Brain microvascular endothelial cell (primary cell): ENCODE measurements around the gene ARL13A.

Experiments
- DNase-seq: peaks from one replicate; pipeline ENCODE4 v3.0.0-alpha.2; 2020
- H3K27ac ChIP-seq: fragments of 250-450 bp; sonication (Bioruptor Pico); 2 replicates; pipeline ENCODE4 v1.5.1; 2020; ENCODE audit warnings: mild to moderate bottlenecking, moderate library complexity
- H3K27me3 ChIP-seq: fragments of 250-450 bp; sonication (Bioruptor Pico); replicated peaks from 2 replicates; pipeline ENCODE4 v1.5.1; 2020; ENCODE audit warnings: mild to moderate bottlenecking
- H3K36me3 ChIP-seq: fragments of 250-450 bp; sonication (Bioruptor Pico); replicated peaks from 2 replicates; pipeline ENCODE4 v1.5.1; 2020; ENCODE audit warnings: mild to moderate bottlenecking
- H3K4me3 ChIP-seq: 2 replicates; pipeline ENCODE4 v1.5.1; 2011; ENCODE audit warnings: low read depth, mild to moderate bottlenecking, control low read depth, low read length, moderate library complexity
- in situ Hi-C: cut with HindIII; loops from 2 replicates; pipeline ENCODE4 v1.10.0; 2017; ENCODE audit warnings: low sequenced_read_pairs, low pct_ligation_motif_present
- TF ChIP-seq, protein P1 (sequence below): IDR thresholded peaks from 2 replicates; pipeline ENCODE4 v1.5.1; 2011; ENCODE audit warnings: low read depth, mild to moderate bottlenecking, moderate library complexity, low read length, control low read depth, inconsistent platforms; ENCODE audit errors: missing control alignments

Gene ARL13A

DNA sequence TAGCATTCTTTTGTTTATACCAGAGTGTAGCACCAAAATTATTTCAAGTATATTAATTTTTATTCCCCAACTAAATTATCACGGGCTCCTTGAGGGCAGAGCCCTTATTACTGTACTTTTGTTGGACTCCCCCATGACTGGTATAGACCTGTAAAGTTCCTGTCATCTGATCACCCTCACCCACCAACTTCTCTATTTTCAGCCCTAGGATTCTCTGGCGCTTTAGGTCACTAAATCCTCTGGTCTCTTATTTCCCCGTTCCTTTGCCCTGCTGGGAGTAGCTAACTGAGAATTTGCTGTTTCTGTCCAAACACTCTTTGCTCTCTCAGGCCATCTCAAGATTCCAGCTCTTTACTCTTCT lies 37.6 kb upstream of the ARL13A start:
- TF ChIP-seq, protein P1, sequence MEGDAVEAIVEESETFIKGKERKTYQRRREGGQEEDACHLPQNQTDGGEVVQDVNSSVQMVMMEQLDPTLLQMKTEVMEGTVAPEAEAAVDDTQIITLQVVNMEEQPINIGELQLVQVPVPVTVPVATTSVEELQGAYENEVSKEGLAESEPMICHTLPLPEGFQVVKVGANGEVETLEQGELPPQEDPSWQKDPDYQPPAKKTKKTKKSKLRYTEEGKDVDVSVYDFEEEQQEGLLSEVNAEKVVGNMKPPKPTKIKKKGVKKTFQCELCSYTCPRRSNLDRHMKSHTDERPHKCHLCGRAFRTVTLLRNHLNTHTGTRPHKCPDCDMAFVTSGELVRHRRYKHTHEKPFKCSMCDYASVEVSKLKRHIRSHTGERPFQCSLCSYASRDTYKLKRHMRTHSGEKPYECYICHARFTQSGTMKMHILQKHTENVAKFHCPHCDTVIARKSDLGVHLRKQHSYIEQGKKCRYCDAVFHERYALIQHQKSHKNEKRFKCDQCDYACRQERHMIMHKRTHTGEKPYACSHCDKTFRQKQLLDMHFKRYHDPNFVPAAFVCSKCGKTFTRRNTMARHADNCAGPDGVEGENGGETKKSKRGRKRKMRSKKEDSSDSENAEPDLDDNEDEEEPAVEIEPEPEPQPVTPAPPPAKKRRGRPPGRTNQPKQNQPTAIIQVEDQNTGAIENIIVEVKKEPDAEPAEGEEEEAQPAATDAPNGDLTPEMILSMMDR: no peak
- Histone ChIP-seq H3K4me3 (no peak overlapping the region), H3K36me3 (no peaks in the 10 kb centered on the region), H3K27me3 (no peaks in the 10 kb centered on the region), H3K27ac (no peak overlapping the region)
- in situ Hi-C loops: no loop called here
- no peak for DNase-seq

DNA sequence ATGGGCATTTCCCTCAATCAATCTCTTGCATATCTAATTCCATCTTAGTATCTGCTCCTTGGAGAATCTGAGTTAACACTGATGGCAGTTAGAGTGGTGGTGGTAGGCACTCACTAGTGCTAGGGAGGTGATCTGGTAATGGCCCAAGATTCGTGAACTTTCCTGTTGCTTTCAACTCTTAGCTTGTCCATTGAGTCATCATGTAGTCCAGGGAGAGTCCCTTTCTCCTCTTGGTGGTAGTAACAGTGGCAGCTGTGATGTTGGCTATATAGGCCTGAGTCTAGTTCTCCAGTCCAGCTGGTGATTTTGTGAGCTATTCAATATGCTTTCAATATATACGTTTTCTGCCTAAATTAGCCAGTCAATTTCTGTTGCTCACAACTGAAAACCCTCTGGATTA lies 33.7 kb upstream of the ARL13A start:
- no peaks in the 10 kb centered on the region for H3K27me3 ChIP-seq
- no peak overlapping the region for H3K27ac ChIP-seq
- no peaks in the 10 kb centered on the region for H3K36me3 ChIP-seq
- H3K4me3 ChIP-seq: no peak overlapping the region
- in situ Hi-C loops: no loop called here
- TF ChIP-seq, protein P1: no peak
- DNase-seq: no peak

DNA sequence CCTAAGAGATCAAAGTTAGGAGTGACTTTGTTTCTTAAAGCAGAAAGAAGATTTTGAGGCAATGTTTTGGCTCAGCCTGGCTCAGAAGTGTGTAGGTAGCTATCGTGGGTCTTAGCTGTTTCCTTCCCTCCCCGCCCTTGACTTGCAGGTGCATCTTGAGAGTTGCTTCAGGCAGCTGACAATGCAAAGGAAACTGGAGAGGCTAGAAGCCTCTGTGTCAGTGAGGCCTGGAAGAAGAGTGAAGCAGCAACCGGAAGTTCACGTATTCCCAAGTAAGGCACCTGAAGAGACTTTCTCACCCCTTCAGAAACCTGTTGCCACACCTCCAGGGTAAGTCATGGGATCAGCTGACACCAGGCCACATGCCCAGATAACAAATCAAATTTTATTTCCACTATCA lies 30.2 kb upstream of the ARL13A start:
- DNase-seq: no peak
- H3K27ac ChIP-seq: no peak overlapping the region
- H3K4me3 ChIP-seq: no peak overlapping the region
- in situ Hi-C loops: no loop called here
- no peaks in the 10 kb centered on the region for H3K27me3 ChIP-seq
- H3K36me3 ChIP-seq: no peaks in the 10 kb centered on the region
- TF ChIP-seq, protein P1: no peak

DNA sequence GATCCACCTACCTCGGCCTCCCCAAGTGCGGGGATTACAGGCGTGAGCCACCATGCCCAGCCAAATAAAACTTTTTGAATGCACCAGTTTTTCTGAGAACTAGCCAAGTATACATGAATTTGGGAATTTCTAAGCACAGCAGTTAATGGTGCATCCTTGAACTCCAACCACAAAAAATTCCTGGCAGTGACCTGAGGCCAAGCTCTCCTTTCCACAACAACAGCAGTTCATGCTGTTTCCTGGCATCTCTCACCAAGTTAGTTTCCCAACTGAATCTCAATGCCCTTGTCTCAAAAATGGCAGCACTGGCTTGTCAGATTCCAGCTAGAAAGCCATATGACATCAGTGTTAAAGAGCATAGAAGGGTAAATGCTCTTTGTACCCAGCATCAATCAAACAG lies 24.9 kb upstream of the ARL13A start:
- H3K27me3 ChIP-seq: no peaks in the 10 kb centered on the region
- H3K27ac ChIP-seq: no peak overlapping the region
- no peak for DNase-seq
- in situ Hi-C loops: no loop called here
- H3K4me3 ChIP-seq: no peak overlapping the region
- TF ChIP-seq, protein P1: no peak
- no peaks in the 10 kb centered on the region for H3K36me3 ChIP-seq

DNA sequence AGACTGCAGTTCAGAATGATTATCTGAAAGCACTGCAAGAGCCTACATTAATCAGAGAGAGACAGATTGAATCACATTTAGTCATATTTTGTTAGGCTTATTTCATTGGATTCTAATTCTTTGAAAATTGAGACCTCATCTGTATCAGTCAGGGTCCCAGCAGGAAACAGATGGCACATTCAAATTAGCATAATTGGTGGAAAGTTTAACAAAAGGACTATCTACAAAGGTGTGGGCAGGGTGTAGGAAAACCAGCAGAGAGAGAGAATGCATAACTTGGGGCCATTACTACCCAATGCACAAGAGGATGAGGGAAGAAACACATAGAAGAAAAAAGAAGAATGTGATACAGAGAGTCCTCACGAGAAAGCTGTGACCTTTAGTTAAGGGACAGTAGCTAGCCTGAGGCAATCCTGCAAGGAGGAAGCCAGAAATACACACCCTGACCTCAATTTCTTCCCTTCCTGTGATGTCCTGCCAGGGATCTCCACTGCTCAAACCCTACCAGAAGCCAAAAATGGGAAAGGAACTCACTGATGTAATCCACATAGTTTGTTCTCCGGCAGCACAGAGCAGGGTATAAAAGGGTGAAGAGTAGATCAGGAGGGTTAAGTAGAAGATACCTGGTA lies 23.1 kb upstream of the ARL13A start:
- H3K4me3 ChIP-seq: no peak overlapping the region
- no peak for DNase-seq
- in situ Hi-C loops: no loop called here
- H3K27ac ChIP-seq: no peak overlapping the region
- no peaks in the 10 kb centered on the region for H3K36me3 ChIP-seq
- TF ChIP-seq, protein P1: no peak
- no peaks in the 10 kb centered on the region for H3K27me3 ChIP-seq

DNA sequence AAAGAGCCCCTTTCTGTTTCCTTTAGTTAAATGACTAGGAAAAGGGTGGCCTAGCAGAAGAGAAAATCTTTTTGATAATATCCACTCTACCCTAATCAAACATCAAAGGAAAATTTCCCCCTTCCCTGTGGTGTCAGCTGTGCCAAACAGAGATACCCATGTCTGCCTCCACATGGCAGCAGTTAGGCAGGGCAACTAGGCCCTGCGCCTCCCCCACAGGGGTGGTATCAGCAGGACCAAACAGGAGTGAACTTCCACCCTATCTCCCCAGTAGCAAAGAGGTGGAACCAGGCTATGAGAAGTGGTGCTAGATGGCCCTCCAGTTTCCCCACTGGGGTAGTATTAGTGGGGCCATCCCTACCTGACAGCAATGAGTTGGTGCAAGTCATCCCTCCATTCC lies 21.0 kb upstream of the ARL13A start:
- Histone ChIP-seq H3K27ac (no peak overlapping the region), H3K27me3 (no peaks in the 10 kb centered on the region), H3K36me3 (no peaks in the 10 kb centered on the region), H3K4me3 (no peak overlapping the region)
- in situ Hi-C loops: no loop called here
- DNase-seq: no peak
- TF ChIP-seq, protein P1: no peak
